HG03045 (cell line): ENCODE data around the gene FNBP1L.
A peak's percentile ranks its signal among the peaks of the same experiment; 100 is the strongest.

Experiments
- ATAC-seq: cut with Tn5 transposase; IDR thresholded peaks from one replicate; pipeline ENCODE4 v1.9.1; 2021; ENCODE audit warnings: mild to moderate bottlenecking, moderate library complexity; ENCODE audit not compliant: unreplicated experiment

The FNBP1L gene

DNA sequence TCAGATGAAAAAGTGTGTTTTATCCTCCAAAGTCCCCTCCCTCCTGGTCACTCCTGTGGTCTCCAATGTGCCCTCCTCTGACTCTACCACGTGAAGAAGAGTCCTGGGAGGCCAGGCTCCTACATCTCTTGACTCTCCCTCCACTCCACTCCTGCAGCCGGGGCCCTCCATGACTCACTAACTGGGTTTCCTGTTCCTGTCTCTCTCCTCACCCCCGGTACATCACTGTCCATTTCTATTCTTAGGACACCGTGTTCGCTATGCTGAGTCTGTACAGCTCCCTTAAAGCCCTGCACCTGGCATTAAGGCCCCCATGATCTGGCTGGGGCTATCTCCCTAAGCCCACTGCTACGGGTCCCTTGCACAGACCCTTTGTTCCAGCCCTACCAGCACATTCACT lies 140.3 kb downstream of the FNBP1L start:
- no peak for ATAC-seq

DNA sequence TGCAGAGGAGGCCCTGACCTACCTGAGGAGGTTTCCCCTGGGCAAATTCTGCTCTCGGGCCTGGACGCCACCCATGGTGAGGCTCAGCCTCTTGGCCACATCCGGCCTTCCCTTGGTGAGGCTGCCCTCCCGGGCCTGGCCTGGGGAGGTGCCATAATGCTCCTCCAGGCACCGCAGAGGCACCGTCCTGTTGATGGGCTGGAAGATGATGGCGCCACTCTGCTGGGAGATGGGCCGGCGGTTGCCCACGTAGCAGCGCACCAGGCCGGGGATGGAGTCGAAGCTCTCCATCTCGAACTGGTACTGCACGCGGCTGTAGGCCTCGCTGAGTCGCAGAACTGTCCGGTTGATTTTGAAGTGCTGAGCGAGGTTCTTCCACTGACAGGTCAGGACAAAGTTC lies 141.0 kb downstream of the FNBP1L start:
- ATAC-seq = no peak

DNA sequence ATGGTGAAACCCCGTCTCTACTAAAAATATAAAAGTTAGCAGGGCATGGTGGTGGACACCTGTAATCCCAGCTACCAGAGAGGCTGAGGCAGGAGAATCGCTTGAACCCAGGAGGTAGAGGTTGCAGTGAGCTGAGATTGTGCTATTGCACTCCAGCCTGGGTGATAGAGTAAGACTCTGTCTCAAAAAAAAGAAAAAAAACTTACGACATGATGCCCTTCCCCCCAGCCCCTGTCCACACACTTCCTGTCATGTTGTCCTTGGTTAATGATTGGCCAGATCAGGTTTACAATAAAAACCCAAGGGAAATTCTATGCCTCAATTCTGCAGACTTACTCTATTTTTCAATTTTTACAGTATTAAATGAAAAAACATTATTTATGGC lies 143.4 kb downstream of the FNBP1L start:
- peak; percentile 22 for ATAC-seq

DNA sequence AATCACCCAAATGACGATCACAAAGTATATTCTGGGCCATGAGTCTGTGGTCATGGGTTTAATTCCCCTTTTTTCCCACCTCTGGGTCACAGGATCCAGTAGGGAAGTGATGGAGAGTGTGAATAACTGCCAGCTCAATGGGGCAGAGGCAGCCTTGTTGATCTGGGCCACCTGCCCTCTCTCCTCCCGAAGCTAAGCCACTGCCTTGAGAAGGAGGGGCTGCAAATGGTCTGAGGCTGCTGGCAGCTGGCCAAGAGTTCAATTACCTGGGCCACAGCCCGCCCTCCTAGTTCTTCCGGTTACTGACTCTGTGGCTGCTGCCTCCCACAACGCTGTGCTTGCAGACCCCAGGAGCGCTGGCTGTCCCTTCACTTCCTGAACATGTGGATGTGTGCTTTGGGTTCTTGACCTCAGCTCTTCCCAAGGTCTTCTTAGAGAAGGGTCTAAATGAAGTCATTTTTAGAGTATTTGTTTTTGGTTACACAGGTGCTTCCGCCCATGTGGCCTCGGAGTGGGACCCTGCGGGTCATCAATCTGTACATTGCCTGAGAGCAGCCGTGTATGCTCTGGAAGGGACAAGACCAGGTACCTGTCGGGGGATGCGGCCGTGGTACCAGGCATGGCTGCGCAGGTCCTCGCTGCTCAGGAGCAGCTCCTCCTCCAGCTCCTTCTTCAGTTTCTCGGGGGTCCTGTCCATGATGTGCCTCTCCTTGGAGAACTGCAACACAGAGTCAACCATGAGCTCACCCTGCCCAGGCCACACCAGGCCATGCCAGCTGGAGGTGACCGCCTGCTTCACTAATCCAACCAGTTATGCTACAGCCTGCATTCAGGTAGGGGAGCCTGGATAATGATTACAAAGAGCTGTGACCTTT lies 144.0 kb downstream of the FNBP1L start:
- peak; percentile 71 for ATAC-seq

DNA sequence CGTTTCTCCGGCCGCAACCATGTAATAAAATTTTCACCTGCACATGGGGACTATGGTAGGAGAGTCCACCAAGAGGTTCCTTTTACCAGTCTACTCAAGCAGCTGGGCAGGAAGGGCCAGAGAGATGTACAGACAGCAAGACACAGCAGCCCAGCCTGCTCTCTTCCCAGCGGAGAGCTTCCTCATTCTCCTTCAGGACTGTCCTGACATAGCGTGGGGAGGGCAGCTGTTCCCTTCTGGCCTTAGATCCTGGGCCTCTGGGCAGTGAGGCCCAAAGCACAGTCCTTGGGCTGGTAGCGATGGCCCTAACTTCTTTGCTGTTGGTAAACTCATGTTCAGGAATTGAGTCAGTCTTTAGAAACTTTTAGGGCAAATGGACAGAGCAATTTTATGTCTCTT lies 144.6 kb downstream of the FNBP1L start:
- ATAC-seq = no peak

DNA sequence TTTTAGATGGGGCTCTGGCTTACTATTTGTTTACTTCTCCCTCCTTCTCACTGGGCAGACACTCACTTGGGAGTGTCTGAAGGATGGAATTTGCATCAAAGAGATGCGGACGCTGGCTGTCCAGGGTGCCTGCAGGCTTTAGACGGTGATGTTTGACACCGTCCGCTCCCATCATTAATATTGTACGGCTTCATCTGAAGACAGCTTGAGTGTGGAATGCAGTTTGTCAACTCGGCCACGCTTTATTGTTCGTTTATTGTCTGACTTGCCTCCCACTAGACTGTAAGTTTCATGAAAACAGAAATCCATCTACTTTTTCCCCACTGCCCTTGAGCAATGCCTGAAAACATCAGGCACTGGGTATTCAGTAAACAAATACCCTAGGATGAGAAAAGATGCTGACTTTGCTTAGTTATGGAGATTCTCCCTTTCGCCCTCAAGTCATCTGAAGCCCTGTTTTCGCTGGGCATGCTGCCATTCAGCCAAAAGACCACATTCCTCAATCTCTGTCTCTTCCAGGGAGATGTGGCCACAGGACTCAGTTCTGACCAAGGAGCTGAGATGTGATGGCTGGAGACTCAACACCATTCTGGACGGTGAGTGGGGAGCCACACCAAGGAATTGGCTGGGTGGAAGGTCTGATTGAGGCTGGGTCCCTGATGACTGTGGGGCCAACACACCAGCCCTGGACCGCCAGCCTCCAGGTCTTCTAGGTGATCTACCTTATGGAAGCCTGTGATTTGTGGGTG lies 146.1 kb downstream of the FNBP1L start:
- ATAC-seq = no peak

DNA sequence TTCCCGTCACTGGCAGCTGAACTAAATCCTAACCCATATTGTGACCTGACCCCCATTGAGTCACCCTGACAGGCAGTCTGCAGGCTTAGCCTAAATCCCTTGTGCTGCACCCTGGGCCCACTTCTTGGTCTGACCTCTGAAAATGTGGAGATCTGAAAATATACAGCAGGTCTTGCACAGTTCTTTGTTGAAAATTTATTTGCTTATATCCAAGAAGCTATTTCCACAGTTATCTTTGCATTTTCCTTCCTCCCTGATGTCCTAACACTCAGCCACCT lies 146.6 kb downstream of the FNBP1L start:
- no peak for ATAC-seq

DNA sequence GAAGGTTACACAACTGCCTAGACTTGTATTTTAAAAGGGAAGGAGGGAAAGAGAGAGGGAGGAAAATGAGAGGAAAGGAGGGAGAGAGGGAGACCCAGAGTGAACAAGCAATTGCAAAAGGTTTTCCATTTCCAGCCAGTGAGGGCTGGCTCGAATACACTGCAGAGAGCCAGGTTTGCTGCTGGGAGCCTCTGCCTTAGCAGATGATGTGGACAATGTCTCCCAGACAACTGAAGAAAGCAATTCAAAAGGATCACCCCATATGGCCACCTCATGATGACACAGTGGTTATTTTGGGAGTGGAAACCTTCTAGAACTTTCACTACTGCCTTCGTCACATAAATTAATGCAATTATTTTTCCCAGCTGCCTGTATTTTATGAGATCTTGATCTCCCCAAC lies 147.3 kb downstream of the FNBP1L start:
- ATAC-seq = no peak

DNA sequence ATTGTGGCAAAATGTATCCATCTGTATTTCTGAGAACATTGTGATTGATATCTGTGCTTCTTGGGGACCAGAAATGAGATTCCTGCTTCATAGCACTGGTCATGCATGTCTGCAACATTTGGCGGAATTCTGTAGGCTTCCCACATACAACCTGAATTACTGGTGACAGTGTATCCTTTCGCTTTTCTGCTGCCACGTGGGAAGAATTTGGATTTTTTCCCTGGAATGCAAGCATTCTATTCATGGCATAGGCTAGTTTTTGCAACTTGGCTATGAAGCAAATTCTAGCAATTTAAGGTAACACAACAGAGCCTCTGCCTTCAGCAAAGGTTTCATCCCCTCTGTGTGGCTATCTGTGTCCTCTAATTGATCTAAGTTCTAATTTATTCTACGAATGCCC lies 147.8 kb downstream of the FNBP1L start:
- ATAC-seq = no peak

DNA sequence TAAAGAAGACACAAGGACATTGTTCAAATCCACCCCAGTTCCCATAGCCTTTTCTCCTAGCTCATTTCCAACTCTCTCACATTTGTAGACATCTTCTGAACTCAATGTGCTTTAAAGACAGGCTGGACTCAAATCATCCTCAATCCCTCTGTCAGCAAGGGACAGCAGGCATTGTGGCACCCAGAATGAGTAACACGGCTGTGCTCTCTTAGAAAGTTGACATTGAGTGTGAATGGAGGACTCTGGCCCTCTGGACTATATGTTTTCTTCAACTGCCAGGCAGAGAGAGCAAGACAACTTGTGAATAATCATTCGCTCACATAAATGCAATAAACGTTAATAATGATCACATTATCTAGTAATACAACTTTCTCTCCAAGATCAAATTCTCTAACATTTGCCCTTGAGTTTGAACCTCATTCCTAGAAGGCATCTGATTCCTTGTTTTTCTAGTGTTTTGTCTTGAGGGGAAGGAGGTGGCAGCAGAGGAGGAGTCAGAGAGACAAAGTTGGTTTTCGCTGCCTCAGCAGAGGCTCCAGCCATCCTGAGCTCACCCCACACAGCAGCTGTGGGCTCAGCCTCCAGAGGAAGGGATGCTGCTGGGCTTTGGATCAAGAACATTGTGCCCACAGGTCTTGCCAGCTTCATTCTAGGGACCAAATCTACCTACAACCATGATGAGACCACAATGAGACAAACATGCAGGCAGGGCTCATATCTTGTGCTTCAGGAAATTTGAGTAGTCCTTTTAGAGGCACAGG lies 148.6 kb downstream of the FNBP1L start:
- no peak for ATAC-seq

DNA sequence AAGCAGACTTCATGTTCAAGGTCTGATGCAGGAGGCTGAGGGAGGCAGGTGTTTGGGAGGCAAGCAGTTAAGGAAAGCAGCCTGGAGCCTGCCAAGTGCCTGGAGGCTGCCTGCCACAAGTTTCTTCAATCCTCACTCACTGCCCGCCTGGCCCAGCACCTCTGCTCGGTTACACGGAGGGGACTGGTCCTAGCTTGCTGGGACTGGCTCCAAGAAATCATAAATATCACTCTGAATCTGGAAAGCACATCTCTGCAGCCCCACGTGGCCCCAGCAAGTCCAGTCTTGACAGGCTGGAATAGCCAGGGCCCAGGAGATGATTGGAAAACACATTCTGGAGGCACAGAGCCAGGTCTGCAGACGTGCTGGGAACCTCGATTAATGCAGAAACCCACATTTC lies 149.8 kb downstream of the FNBP1L start:
- ATAC-seq = no peak

DNA sequence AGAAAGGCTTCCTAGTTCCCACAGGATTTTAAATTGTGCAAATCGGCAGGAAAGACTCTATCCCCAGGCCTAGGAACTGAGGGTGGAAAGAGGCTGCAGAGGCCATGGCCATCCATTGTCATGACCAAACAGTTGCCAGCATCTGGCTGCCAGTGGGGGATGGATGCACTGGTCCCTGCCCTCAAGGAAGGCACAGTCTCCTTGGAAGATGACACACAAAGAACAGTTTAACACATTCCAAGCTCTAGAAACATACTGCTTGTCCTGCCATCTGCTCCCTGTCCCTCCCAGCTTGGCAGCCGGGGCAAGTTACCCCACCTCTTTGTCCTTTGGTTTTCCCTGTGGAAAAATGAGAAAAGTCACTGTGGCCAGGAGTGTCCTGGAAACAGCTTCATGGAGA lies 150.5 kb downstream of the FNBP1L start:
- ATAC-seq = no peak

DNA sequence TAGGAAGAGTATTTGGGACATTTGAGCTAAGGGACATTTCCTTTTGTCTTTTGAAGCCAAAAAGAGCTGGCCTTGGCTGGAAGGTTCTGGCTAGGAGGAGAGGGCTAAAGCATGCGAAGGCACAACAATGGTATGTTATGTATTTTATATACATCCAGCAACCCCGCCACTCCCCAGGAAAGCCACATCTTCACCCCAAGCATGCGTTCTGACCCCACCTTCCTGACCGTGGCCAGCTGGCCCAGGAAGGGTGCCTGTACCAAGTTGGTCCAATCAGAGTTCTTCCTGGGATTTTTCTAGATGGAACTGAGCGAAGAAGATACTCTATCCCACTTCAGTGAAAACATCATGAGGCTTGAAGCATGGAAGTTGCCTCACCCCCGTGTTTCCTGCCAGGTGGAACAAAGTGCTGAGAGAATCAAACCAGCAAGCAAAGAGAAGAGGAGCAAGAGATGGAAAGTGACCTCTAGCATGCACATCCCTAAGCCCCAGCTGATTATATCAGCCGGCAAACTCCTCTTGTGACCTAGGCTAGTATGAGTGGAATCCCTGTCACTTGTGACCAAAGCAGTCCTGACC lies 151.0 kb downstream of the FNBP1L start:
- no peak for ATAC-seq

DNA sequence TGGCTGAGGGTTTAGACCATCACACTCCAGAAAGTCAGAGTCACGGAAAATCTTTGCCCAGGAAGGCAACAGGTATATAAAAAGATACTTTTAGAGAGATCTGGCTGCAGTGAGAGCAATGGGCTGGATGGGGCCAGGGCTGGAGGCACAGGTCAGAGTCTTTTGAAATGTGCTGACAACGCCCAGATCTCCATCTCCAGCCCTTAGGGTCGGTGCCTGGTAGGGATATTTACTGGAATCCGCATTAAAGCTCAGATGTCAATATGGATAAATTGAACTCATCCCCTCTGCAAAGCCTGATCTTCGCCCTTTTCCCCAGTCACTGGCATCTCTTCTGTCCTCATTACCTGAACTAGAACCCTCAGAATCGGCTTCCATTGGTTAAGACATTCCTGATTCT lies 151.6 kb downstream of the FNBP1L start:
- ATAC-seq = no peak

DNA sequence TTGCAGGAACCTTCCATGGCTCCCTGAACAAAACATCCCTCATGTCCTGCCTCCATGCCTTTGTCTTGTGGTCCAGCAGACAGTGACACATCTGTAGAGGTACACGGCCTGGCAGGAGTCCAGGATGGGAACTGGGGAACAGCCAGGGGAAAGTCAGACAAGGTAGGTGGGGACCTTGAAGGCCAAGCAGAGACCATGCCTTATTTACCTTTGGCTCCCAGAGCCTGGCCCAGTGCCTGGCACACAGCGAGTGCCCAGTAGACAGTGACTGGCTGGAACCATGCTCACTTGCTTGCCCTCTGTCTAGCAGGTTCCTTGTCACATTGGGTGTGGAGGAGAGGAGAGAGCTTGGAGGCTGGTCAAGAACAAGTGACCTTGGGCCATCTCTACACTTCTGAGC lies 152.7 kb downstream of the FNBP1L start:
- ATAC-seq = no peak

DNA sequence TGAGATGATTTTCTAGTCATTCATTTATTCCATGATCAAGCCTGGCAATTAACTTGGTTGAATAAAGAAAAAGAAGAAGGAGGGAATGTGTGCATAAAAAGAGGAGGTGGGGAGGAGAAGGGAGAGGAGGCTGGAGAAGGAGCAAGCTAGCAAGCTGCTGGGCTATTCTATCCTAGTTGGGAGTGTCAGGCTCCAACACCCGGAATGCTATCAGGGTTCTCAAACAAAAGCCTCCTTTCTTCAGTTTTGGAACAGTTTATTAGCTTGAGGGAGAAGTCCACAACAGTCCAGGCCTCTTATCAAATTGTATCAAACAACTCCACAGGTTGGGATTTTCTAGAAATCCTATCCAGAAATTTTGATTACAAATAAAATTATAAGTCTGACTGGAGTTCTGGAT lies 153.8 kb downstream of the FNBP1L start:
- no peak for ATAC-seq

DNA sequence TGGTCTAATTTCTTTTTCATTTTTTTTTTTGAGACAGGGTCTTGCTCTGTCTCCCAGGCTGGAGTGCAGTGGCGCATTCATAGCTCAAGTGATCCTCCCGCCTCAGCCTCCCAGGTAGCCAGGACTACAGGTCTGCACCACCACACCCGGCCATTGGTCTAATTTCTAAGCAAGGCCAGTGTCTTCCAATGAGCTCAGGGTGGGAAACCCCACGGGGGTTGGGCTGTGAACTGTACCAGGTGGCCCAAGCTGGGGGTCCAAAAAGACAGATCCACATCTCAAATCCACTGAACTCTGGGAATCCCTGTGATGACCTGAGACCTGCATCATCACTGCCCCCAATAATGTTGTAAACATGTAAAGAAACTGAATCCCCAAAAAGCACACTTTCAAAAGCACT lies 154.2 kb downstream of the FNBP1L start:
- no peak for ATAC-seq

DNA sequence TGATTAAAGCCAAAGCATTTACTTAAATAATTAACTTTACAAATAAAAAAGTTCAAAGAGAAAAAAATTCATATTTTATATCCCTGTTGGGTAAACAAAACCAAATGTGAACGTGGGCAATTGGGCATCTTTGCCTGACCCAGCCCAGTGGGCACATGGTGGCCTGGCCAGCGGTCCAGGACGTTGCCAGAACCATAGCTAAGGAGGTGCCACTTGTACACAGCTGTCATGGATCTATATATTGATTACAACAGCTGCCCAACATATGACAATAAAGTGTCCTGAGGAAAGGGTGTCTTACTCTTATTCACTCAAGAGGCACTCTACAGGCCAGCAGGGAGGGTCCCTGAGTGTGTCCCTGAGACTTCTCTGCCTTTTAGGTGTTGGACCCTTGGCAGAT lies 155.2 kb downstream of the FNBP1L start:
- ATAC-seq = no peak

DNA sequence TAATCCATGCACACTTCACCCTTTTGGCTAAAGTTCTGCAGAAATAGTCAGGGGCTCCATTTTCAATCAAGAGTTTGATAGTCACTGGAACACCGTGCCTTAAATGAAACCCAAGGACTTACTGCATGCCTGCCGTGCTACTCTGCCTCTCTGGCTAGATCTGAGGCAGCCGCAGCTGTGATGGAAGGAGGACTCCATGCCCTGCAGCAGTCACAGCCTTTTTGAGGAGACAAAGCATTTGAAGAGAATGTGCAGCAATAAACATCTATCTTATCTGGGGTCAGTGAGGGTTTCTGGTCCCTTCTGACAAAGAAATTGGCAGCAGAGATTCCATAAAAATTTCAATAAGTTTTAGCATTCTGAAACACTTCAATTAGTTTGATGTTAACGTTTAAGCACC lies 155.7 kb downstream of the FNBP1L start:
- ATAC-seq = no peak
